HG02938 (cell line): ENCODE data around the gene WSCD1.

Source experiments
- ATAC-seq: cut with Tn5 transposase; IDR thresholded peaks from one replicate; pipeline ENCODE4 v1.9.1; 2021; ENCODE audit warnings: mild to moderate bottlenecking, moderate library complexity; ENCODE audit not compliant: unreplicated experiment

WSCD1 gene

DNA sequence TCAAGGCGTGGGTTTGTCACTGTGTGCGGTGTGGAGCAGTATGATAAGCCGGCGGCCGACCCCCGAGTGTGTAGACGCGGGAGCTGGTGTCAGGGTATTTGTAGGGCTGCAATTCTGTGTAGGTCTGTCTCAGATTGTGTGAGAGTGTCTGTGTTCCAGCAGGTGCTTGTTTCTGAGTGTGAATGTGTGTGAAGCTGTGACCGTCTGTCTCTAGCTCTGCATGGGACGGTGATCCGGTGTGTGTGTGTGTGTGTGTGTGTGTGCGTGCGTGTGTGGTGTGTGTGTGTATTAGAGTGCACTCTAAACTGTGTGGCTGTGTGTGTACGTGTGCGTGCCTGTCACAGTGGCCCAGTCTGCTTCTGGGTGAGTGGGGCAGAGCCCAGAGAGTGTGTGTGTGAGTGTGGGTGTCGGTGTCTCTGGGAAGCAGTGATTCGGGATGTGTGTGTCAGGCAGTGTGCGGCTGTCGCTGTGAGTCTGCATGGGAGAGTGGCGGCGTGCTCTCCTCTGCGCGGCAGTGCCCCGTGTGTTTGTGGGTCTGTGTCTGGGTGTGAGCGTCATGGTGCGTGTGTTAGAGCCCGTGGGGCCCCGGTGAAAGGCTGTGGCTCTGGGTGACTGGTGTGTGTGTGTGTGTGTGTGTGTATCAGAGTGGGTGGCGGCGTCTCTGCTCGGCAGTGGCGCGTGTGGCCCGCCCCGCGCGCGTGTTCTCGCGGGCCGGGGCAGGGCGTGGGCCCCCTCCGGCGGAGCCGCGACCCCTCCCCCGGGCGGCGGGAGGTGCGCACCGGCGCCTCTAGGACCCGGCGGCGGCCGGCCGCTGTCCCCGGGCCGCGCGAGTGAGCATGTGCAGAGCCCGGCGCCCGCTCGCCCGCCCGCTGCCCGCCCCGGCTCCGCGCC is at the start of gene WSCD1:
WSCD1 (plus strand) TSS at position 841 of the 891 bp plus-strand sequence. CDS start 10,280 bp downstream, outside the sequence.
- no peak for ATAC-seq

DNA sequence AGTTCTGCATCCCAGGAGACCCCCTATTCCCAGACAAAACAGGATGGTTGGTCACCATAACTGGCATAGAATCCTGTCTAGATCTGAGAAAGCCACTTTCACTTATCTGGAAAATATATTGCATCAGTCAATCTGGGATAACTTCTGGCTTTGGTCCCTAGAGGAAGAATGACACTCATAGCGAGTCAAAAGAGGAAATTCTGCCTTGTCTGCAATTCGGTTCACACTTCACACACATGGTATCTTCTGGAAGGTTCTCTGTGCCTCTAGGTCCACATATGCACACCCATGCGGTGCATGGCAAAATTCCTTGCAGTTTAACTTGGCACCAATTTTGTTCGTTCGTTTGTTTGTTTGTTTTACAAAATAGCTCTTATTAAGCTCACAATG is 49.2 kb upstream of the WSCD1 start:
- ATAC-seq = no peak

- no peak for ATAC-seq
Measured at GRCh38 chr17:6021627-6022026, 48.6 kb upstream of the WSCD1 start.

- no peak for ATAC-seq
Measured at GRCh38 chr17:6023036-6023831, 46.9 kb upstream of the WSCD1 start.

DNA sequence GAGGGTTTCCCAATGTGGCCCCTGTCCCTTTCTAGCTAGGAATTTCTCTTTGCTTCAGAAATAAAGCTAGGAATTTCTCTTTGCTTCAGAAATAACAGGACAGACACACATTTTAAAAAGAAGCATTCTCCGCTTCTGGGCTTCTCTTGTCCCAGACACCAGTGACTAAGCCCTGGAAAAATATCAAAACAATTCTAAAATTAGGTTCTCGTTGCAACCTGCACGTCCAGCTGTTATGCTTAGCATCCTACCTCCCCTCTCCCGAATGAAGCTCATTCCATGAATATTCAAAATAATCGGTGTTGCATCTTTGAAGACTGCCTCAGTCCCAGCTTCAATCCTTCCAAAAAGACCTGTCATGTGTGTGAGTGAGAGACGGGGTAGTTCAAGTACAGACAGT is 45.6 kb upstream of the WSCD1 start:
- ATAC-seq = no peak

GRCh38 chr17:6027342-6028024 is 42.7 kb upstream of the WSCD1 start:
- no peak for ATAC-seq

DNA sequence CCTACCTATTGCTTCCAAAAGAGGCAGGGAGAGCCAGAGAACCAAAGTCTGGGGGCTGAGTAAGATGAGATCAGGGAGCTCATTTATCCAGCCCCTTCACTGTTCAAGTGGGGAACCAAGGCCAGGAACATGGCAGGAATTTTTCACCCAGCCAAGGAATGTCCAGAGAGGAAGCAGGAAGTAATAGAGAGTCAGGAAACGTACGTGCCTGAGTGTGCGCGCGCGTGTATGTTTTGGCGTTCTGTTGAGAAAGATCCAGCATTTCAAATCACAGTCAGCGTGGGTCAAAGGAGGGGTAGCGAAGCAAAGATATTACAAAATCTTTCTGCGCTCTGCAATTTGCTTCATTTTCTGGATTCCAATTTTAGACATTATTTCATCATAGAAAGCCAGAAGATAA is 41.9 kb upstream of the WSCD1 start:
- no peak for ATAC-seq

DNA sequence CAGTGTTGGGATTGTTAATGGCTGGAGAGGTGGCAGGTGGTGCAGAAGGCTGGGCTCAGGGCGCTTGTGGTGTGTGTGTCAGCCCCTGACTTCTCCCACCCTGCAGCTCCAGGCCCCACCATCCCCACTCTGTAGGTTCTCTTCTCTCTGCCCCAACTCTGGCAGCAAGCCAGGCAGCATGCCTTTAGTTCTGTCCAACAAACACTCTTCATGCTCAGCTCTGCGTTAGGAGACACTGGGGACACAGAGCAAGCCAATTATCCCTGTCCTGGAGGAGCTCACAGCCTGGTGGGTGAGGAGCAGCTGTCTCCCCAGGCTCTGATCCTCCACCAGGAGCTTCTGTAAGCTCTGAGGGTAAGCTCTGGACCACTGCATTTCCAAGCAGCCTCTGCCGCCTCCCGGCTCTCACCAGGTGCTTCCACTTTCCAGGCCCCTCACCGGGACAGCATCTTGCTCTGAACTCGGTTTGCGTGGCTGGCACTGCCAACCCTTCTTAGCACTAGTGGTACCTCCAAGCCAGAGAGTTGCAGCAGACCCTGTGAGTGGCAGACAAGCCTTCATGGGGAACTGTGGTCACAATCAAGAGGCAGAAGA is 34.3 kb upstream of the WSCD1 start:
- ATAC-seq = no peak

DNA sequence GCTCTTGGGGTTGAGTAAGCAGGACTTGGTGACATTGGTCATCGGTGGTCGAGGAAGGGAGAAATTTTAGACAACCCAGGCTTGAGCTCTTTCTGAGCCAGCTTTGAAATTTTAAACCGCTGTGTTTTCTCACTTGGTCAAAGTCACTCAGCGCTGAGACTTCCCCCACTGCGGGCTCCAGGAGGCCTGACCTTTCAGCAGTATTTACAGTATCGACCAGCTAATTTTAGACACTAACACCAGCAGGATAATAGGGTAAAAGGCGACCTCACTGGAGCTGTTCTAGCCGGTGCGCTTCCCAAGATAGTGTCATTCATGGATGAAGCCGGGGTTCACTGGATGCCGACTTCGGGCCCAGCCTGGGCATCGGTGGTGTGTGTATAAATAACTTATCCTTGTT is 29.7 kb upstream of the WSCD1 start:
- ATAC-seq = no peak

DNA sequence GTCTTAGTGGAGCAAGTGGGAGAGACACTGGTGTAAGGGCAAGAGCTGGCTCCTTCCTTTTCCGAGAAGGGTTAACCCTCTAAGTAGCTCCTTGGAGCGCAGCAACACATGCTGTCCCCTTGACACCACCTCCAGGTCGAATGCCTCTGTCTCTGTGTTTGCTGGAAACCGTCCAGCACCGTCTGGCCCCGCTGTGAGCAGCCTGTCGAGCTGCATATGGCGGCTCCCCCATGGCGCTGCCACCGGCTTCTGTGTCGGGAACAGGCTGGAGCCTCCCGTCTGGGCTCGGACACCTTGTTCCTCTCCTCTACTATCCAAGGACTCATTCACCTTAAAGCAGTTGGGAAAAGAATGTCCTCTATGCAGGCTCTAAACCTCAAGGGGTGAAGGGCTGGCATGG is 28.9 kb upstream of the WSCD1 start:
- no peak for ATAC-seq

DNA sequence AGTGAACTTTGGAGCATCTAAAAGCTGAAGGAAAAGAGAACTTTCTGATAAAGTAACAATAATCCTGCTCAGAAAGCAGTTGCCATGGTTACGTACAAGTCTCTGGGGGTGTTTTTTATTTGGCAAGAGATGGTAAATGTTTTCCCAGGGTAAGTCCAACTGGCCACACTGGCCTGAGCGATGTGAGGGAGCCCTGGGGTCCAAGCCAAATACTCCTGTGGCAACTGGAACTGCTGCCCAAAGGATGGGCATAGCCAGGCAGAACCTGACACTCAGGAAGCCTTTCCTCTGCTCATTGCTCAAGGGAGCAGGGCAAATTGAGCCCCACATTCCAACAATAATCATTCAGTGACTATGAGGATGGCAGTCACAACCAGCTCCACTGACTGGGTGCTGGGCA is 26.8 kb upstream of the WSCD1 start:
- no peak for ATAC-seq

DNA sequence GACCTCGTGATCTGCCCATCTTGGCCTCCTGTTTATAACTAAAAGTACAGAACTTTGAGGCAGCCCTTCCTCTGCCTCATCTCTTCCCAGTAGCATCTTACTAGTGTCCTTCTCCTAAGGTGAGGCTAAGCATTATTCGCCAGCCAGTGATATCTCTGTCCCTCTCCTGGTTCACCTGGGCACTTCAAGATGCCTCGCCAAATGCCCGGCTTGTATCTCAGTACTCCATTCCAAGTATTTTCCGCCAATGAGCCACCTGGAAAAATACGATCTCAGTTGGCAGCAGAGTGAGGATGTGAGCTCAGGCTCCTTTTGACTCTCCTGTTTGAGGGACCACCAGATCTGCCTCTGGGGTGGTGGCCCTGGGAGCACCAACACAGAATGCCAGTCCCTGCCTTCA is 25.9 kb upstream of the WSCD1 start:
- ATAC-seq = no peak

GRCh38 chr17:6045621-6046357 is 24.4 kb upstream of the WSCD1 start:
- ATAC-seq = no peak

GRCh38 chr17:6046431-6046830 is 23.7 kb upstream of the WSCD1 start:
- no peak for ATAC-seq

- ATAC-seq = no peak
Measured at GRCh38 chr17:6046931-6047330, 23.2 kb upstream of the WSCD1 start.

- no peak for ATAC-seq
Measured at GRCh38 chr17:6047966-6048365, 22.2 kb upstream of the WSCD1 start.

- no peak for ATAC-seq
Measured at GRCh38 chr17:6048486-6048885, 21.7 kb upstream of the WSCD1 start.

GRCh38 chr17:6052926-6053325 is 17.3 kb upstream of the WSCD1 start:
- ATAC-seq = no peak

GRCh38 chr17:6054372-6054771 is 15.8 kb upstream of the WSCD1 start:
- no peak for ATAC-seq

DNA sequence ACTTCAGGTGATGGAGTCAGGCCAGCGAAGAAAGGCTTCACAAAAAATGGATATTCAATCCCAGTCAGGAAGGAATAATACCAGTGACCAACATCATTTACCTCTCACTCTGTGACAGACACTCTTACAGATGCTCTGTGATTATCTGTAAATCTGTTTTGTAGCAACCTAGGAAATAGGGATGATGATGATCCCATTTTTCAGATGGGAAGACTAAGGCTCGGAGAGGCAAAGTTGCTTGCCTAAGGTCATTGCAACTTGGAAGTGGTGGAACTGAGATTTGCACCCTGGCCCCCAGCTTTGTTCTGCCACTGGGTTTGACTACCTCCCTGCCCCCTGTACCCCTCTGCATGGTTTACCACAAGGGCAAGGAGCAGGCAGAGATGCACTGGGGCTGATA is 14.1 kb upstream of the WSCD1 start:
- ATAC-seq = no peak
